ENCODE results near the gene METTL25B.

GRCh38 chr1:156721535-156721934 lies 6.7 kb upstream of the METTL25B start:
- TF ChIP-seq ZNF384 (IDR thresholded peaks at IDR 0.05; ENCODE audit: borderline replicate concordance, low read depth, low read length) (no peak), ELK1 (IDR thresholded peaks at IDR 0.05; ENCODE audit: low read depth, low read length) (no peak), ATF7 (IDR thresholded peaks at IDR 0.05; ENCODE audit: low read depth) (no peak)

All from GM12878 (cell line).